WTC11 (cell line): Measurements from ENCODE around the gene GPR152. TPM values are rescaled to one million over a fixed set of nuclear protein-coding genes. Genes with fewer than 3 reads are reported as not detected.
"Not testable (repeated sequence)": the region's sequence is repeated elsewhere in the genome, so short reads cannot be mapped to it uniquely, and the experiment has no call there.

ENCODE experiments used
- ATAC-seq: fragments of 200-7000 bp; cut with Tn5 transposase; 2 replicates; pipeline ENCODE4 v1.10.0; 2021; ENCODE audit warnings: mild to moderate bottlenecking, moderate library complexity
- CTCF ChIA-PET: fragments of 300-600 bp; sonication (Branson Sonifier 250); formaldehyde crosslinking; loops from one replicate; lab custom pipeline; 2021; ENCODE audit warnings: antibody characterized with exemption; lab: Charles Lee
- POLR2A ChIA-PET: fragments of 350-600 bp; sonication (Branson Sonifier 250); formaldehyde crosslinking; loops from one replicate; lab custom pipeline; 2021; ENCODE audit warnings: antibody characterized with exemption; lab: Charles Lee
- DNase-seq: peaks from one replicate; pipeline ENCODE4 v3.0.0; 2021; ENCODE audit warnings: low spot score
- H3K27ac Mint-ChIP-seq: 2 replicates; pipeline ENCODE4 v1.8.0; 2021; ENCODE audit warnings: mixed read lengths
- H3K27me3 Mint-ChIP-seq: 2 replicates; pipeline ENCODE4 v1.8.0; 2021; ENCODE audit warnings: low read depth, mild to moderate bottlenecking, moderate library complexity, mixed read lengths
- H3K36me3 Mint-ChIP-seq: 2 replicates; pipeline ENCODE4 v1.8.0; 2021; ENCODE audit warnings: mixed read lengths
- H3K4me1 Mint-ChIP-seq: 2 replicates; pipeline ENCODE4 v1.8.0; 2022; ENCODE audit warnings: mixed read lengths
- H3K4me3 Mint-ChIP-seq: 2 replicates; pipeline ENCODE4 v1.8.0; 2021; ENCODE audit warnings: mild to moderate bottlenecking, moderate library complexity, mixed read lengths
- H3K9me3 Mint-ChIP-seq: 2 replicates; pipeline ENCODE4 v1.8.0; 2021; ENCODE audit warnings: mixed read lengths
- CBFB ChIP-seq: sonication (generic); formaldehyde crosslinking; IDR thresholded peaks from 2 replicates; pipeline ENCODE4 v1.8.1; 2022; ENCODE audit warnings: mild to moderate bottlenecking, low read depth, missing genetic modification reagents
- ESRRA ChIP-seq: sonication (generic); formaldehyde crosslinking; IDR thresholded peaks from 2 replicates; pipeline ENCODE4 v1.8.1; 2022; ENCODE audit warnings: mild to moderate bottlenecking, missing genetic modification reagents, borderline replicate concordance
- ETV6 ChIP-seq: sonication (generic); formaldehyde crosslinking; IDR thresholded peaks from 2 replicates; pipeline ENCODE4 v1.8.1; 2022; ENCODE audit warnings: mild to moderate bottlenecking, missing genetic modification reagents
- GTF2I ChIP-seq: fragments of 250-450 bp; sonication (Bioruptor Pico); conservative IDR thresholded peaks from 2 replicates; pipeline ENCODE4 v1.4.0; 2021; ENCODE audit warnings: mild to moderate bottlenecking
- JAZF1 ChIP-seq: fragments of 250-450 bp; sonication (Bioruptor Pico); IDR thresholded peaks from 2 replicates; pipeline ENCODE4 v1.9.0; 2021; ENCODE audit warnings: moderate library complexity, mild to moderate bottlenecking, inconsistent platforms
- NR1H2 ChIP-seq: sonication (generic); formaldehyde crosslinking; IDR thresholded peaks from 2 replicates; pipeline ENCODE4 v1.9.0; 2021; ENCODE audit warnings: mild to moderate bottlenecking, moderate library complexity, missing genetic modification reagents
- TCF7 ChIP-seq: sonication (generic); formaldehyde crosslinking; IDR thresholded peaks from 2 replicates; pipeline ENCODE4 v1.8.0; 2022; ENCODE audit warnings: mild to moderate bottlenecking, low read depth, missing genetic modification reagents, moderate library complexity
- USF2 ChIP-seq: sonication (generic); formaldehyde crosslinking; IDR thresholded peaks from 2 replicates; pipeline ENCODE4 v1.8.1; 2023; ENCODE audit warnings: mild to moderate bottlenecking, missing genetic modification reagents, moderate library complexity
- ZNF416 ChIP-seq: fragments of 250-450 bp; sonication (Bioruptor Pico); IDR thresholded peaks from 2 replicates; pipeline ENCODE4 v1.9.0; 2021; ENCODE audit warnings: mild to moderate bottlenecking, inconsistent platforms
- ZNF423 ChIP-seq: fragments of 250-450 bp; sonication (Bioruptor Pico); IDR thresholded peaks from 2 replicates; pipeline ENCODE4 v2.1.2; 2022; ENCODE audit warnings: mild to moderate bottlenecking, moderate library complexity
- ZNF512 ChIP-seq: sonication (generic); formaldehyde crosslinking; IDR thresholded peaks from 2 replicates; pipeline ENCODE4 v1.8.1; 2022; ENCODE audit warnings: missing genetic modification reagents, borderline replicate concordance
- ZSCAN18 ChIP-seq: fragments of 250-450 bp; sonication (Bioruptor Pico); IDR thresholded peaks from 2 replicates; pipeline ENCODE4 v2.1.2; 2022; ENCODE audit warnings: mild to moderate bottlenecking, moderate library complexity
- total RNA-seq: library from RNA; stranded (reverse); gene quantifications from 3 replicates; pipeline ENCODE4 v1.2.3, GENCODE V29; 2021
- TF ChIP-seq, protein P1 (sequence below): sonication (generic); formaldehyde crosslinking; IDR thresholded peaks from 2 replicates; pipeline ENCODE4 v1.8.0; 2023; ENCODE audit warnings: missing genetic modification reagents
- TF ChIP-seq, protein P2 (sequence below): sonication (generic); formaldehyde crosslinking; IDR thresholded peaks from 2 replicates; pipeline ENCODE4 v1.8.1; 2023; ENCODE audit warnings: mild to moderate bottlenecking, missing genetic modification reagents
- TF ChIP-seq, protein P3 (sequence below): sonication (generic); formaldehyde crosslinking; IDR thresholded peaks from 2 replicates; pipeline ENCODE4 v1.8.1; 2022; ENCODE audit warnings: mild to moderate bottlenecking, moderate library complexity, missing genetic modification reagents
- TF ChIP-seq, protein P4 (sequence below): sonication (generic); formaldehyde crosslinking; IDR thresholded peaks from 2 replicates; pipeline ENCODE4 v1.8.1; 2023; ENCODE audit warnings: mild to moderate bottlenecking, missing genetic modification reagents, moderate library complexity

The GPR152 gene
- total RNA-seq, 1 experiment from 2014 or later: not detected

- peaks cover 51% of the 10 kb centered on the region for H3K27me3 Mint-ChIP-seq
- POLR2A ChIA-PET: interaction anchor here (0.8 to 1.0 kb wide), 3 partner anchors 14 to 81 kb away, joined by 3 to 6 read pairs (median 3); partner anchors contain the start of genes PPP1CA, RPS6KB2 and TMEM134
These were observed 29.8 kb upstream of the GPR152 start for GRCh38 chr11:67482275-67482826.

GRCh38 chr11:67477344-67478050 lies 25.0 kb upstream of the GPR152 start:
- DNase-seq, H3K4me1 Mint-ChIP-seq, H3K27ac Mint-ChIP-seq, H3K36me3 Mint-ChIP-seq, ATAC-seq, POLR2A ChIA-PET, H3K4me3 Mint-ChIP-seq: not testable (repeated sequence)
- CTCF ChIA-PET: interaction anchor here (2.1 kb wide), 1 partner anchor 126 kb away, joined by 5 read pairs; no protein-coding TSS in a partner anchor
- Mint-ChIP-seq H3K27me3 (peaks cover 42% of the 10 kb centered on the region), H3K9me3 (peaks cover 12% of the 10 kb centered on the region; the same call in 1 of the 2 replicates)

More at GRCh38 chr11:67482275-67482826, 29.8 kb upstream of the GPR152 start:
- TF ChIP-seq JAZF1 (CRISPR knock-in tag): no peak
- no peak for TF ChIP-seq ZNF416
- TF ChIP-seq, protein P1, sequence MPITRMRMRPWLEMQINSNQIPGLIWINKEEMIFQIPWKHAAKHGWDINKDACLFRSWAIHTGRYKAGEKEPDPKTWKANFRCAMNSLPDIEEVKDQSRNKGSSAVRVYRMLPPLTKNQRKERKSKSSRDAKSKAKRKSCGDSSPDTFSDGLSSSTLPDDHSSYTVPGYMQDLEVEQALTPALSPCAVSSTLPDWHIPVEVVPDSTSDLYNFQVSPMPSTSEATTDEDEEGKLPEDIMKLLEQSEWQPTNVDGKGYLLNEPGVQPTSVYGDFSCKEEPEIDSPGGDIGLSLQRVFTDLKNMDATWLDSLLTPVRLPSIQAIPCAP: no peak
- TF ChIP-seq USF2 (CRISPR knock-in tag): no peak
- no peak for TF ChIP-seq ZSCAN18
- TF ChIP-seq ETV6: no peak
- TF ChIP-seq NR1H2 (CRISPR knock-in tag): no peak
- no peak for TF ChIP-seq ESRRA (CRISPR knock-in tag)
- TF ChIP-seq GTF2I (CRISPR knock-in tag): no peak
- TF ChIP-seq TCF7 (CRISPR knock-in tag): no peak
- TF ChIP-seq, protein P2, sequence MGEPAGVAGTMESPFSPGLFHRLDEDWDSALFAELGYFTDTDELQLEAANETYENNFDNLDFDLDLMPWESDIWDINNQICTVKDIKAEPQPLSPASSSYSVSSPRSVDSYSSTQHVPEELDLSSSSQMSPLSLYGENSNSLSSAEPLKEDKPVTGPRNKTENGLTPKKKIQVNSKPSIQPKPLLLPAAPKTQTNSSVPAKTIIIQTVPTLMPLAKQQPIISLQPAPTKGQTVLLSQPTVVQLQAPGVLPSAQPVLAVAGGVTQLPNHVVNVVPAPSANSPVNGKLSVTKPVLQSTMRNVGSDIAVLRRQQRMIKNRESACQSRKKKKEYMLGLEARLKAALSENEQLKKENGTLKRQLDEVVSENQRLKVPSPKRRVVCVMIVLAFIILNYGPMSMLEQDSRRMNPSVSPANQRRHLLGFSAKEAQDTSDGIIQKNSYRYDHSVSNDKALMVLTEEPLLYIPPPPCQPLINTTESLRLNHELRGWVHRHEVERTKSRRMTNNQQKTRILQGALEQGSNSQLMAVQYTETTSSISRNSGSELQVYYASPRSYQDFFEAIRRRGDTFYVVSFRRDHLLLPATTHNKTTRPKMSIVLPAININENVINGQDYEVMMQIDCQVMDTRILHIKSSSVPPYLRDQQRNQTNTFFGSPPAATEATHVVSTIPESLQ (CRISPR knock-in tag): no peak
- TF ChIP-seq, all 79 proteins: peak for 0
- peaks cover 1% of the 10 kb centered on the region; the same call in 1 of the 2 replicates for H3K9me3 Mint-ChIP-seq
- CTCF ChIA-PET: interaction anchor here (0.7 to 1.4 kb wide), 8 partner anchors 10 to 165 kb away, joined by 3 to 14 read pairs (median 4); partner anchors contain the start of genes PPP1CA and RAD9A
- DNase-seq: no peak
- H3K27ac Mint-ChIP-seq: no peak overlapping the region; the same call in 1 of the 2 replicates
- H3K4me3 Mint-ChIP-seq: peak overlapping the region; percentile 75
- ATAC-seq: no peak
- H3K36me3 Mint-ChIP-seq: no peaks in the 10 kb centered on the region
- H3K4me1 Mint-ChIP-seq: peaks cover 19% of the 10 kb centered on the region

DNA sequence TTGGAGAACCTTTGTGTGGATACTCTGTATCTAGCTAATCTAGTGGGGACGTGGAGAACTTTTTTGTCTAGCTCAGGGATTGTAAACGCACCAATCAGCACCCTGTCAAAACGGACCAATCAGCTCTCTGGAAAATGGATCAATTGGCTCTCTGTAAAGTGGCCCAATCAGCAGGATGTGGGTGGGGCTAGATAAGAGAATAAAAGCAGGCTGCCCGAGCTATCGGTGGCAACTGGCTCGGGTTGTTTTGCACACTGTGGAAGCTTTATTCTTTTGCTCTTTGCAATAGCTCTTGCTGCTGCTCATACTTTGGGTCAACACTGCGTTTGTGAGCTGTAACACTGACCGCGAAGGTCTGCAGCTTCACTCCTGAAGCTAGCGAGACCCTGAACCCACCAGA lies 24.2 kb upstream of the GPR152 start:
- H3K4me3 Mint-ChIP-seq, ATAC-seq, DNase-seq, H3K36me3 Mint-ChIP-seq, H3K27ac Mint-ChIP-seq, H3K4me1 Mint-ChIP-seq: not testable (repeated sequence)
- H3K9me3 Mint-ChIP-seq: peaks cover 12% of the 10 kb centered on the region; the same call in 1 of the 2 replicates
- ChIA-PET POLR2A (interaction anchor here (0.6 kb wide), 1 partner anchor 118 kb away, joined by 4 read pairs; no protein-coding TSS in a partner anchor), CTCF (interaction anchor here (1.0 to 2.1 kb wide), 2 partner anchors 103 to 125 kb away, joined by 3 to 5 read pairs; partner anchors contain the start of gene CLCF1)
- H3K27me3 Mint-ChIP-seq: peaks cover 46% of the 10 kb centered on the region

DNA sequence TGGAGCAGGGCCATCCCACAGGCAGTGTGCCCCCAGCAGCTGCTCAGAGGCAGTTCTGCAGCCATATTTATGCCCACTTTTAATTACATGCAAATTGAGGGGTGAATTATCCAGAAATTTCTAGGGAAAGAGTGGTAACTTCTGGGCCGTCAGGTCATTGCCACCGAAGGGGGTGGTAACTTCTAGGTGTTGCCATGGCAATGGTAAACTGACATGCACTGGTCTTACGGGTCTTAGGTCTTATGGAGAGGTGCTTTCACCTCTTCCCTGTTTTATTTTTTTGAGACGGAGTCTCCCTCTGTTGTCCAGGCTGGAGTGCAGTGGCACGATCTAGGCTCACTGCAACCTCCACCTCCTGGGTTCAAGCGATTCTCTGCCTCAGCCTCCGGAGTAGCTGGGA lies 20.4 kb upstream of the GPR152 start:
- ATAC-seq (no peak), DNase-seq (no peak)
- Mint-ChIP-seq H3K9me3 (peaks cover 12% of the 10 kb centered on the region; the same call in 1 of the 2 replicates), H3K27ac (no peak overlapping the region), H3K4me3 (no peak overlapping the region), H3K4me1 (peaks cover 7% of the 10 kb centered on the region), H3K27me3 (peaks cover 32% of the 10 kb centered on the region), H3K36me3 (no peaks in the 10 kb centered on the region)
- POLR2A ChIA-PET: no interaction called here
- CTCF ChIA-PET: interaction anchor here (2.1 to 3.5 kb wide), 2 partner anchors 71 to 122 kb away, joined by 8 to 13 read pairs; partner anchors contain the start of gene PPP1CA
- TF ChIP-seq ZNF423 (CRISPR knock-in tag) (no peak), CBFB (no peak), ZNF512 (CRISPR knock-in tag) (no peak)
- TF ChIP-seq, protein P3, sequence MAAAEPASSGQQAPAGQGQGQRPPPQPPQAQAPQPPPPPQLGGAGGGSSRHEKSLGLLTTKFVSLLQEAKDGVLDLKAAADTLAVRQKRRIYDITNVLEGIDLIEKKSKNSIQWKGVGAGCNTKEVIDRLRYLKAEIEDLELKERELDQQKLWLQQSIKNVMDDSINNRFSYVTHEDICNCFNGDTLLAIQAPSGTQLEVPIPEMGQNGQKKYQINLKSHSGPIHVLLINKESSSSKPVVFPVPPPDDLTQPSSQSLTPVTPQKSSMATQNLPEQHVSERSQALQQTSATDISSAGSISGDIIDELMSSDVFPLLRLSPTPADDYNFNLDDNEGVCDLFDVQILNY (CRISPR knock-in tag): no peak
- TF ChIP-seq, protein P4, sequence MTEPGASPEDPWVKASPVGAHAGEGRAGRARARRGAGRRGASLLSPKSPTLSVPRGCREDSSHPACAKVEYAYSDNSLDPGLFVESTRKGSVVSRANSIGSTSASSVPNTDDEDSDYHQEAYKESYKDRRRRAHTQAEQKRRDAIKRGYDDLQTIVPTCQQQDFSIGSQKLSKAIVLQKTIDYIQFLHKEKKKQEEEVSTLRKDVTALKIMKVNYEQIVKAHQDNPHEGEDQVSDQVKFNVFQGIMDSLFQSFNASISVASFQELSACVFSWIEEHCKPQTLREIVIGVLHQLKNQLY (CRISPR knock-in tag): no peak
